ENCODE results near the gene BTBD6. TPM values are rescaled to one million over a fixed set of nuclear protein-coding genes. Genes with fewer than 3 reads are reported as not detected.
"Not testable (repeated sequence)": the region's sequence is repeated elsewhere in the genome, so short reads cannot be mapped to it uniquely, and the experiment has no call there.

Gene BTBD6
- total RNA-seq, 2 donors from 2014 or later: 13.0 to 22.4 TPM

DNA sequence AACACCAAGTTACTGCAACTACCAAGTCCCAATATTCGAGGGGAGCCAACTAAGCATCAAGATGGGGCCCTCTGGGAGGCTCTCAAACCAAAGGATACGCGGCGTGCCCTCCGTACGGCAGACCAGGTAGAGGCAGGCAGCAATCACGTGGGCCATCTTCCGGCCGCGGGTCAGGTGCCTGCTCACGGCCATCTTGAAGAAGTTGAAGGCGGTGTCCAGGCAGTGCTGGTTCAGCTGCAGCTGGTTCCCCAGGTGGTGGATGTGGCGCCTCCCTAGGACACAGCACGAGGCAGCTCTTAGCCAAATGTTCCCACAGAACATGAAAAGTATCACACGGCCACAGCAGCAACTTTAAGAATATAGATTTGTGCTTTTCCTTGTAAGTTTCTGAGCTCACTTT lies 24.3 kb downstream of the BTBD6 start:
- H3K9me3 ChIP-seq: no peaks in the 10 kb centered on the region
- ATAC-seq: peak; percentile 29
- DNase-seq: peak; percentile 45 to 68 (median 60)
- 48 to 72% methylated on average over 14 to 15 of the region's 15 CpGs for WGBS, 2 donors
- H3K4me1 ChIP-seq: peaks cover 52% of the 10 kb centered on the region
- peak overlapping the region; percentile 40 to 78 (median 66) for H3K27ac ChIP-seq
- intact Hi-C loops (cut with DNase I): no loop called here
- TF ChIP-seq, protein P1, sequence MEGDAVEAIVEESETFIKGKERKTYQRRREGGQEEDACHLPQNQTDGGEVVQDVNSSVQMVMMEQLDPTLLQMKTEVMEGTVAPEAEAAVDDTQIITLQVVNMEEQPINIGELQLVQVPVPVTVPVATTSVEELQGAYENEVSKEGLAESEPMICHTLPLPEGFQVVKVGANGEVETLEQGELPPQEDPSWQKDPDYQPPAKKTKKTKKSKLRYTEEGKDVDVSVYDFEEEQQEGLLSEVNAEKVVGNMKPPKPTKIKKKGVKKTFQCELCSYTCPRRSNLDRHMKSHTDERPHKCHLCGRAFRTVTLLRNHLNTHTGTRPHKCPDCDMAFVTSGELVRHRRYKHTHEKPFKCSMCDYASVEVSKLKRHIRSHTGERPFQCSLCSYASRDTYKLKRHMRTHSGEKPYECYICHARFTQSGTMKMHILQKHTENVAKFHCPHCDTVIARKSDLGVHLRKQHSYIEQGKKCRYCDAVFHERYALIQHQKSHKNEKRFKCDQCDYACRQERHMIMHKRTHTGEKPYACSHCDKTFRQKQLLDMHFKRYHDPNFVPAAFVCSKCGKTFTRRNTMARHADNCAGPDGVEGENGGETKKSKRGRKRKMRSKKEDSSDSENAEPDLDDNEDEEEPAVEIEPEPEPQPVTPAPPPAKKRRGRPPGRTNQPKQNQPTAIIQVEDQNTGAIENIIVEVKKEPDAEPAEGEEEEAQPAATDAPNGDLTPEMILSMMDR (IDR thresholded peaks at IDR 0.05): no peak
- TF ChIP-seq POLR2A (IDR thresholded peaks at IDR 0.05): no peak
- no peak overlapping the region for H3K4me3 ChIP-seq
- no peaks in the 10 kb centered on the region for H3K36me3 ChIP-seq (replicated peaks in 1 of 2; ENCODE audit: insufficient read depth in 1 of 2, low read depth in 2 of 2)
- H3K27me3 ChIP-seq: no peaks in the 10 kb centered on the region

DNA sequence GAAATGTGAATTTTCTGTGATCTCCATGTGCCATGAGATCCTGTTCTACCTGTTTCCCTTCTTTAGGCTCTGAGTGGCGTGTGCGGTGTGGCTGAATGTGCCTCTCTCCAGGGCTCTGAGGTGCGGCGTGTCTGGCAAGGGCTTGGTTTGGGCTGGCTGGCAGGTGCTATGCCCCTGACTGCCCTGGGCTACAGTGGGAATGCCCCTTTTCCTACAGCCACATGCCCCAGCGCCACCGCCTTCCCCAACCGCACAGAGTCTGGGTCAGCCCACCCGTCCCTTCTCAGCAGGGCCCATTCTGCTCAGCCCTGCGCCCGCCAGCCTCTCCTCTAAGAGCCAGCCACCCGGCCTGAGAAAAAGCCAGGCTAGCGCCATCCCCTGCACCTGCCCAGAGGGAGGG lies 24.7 kb downstream of the BTBD6 start:
- no peaks in the 10 kb centered on the region for H3K9me3 ChIP-seq
- H3K27me3 ChIP-seq: no peaks in the 10 kb centered on the region
- DNase-seq (peak; percentile 48 to 70 (median 66)), ATAC-seq (peak; percentile 66)
- TF ChIP-seq POLR2A (IDR thresholded peaks at IDR 0.05): no peak
- TF ChIP-seq, protein P1 (IDR thresholded peaks at IDR 0.05): no peak
- no peak overlapping the region for H3K4me3 ChIP-seq
- H3K36me3 ChIP-seq (replicated peaks in 1 of 2; ENCODE audit: insufficient read depth in 1 of 2, low read depth in 2 of 2): no peaks in the 10 kb centered on the region
- H3K4me1 ChIP-seq: peaks cover 55% of the 10 kb centered on the region
- intact Hi-C loops (cut with DNase I): no loop called here
- 44 to 53% methylated on average over 5 to 12 of the region's 12 CpGs for whole genome bisulfite sequencing, 2 donors
- peak overlapping the region; percentile 26 to 78 (median 66) for H3K27ac ChIP-seq

DNA sequence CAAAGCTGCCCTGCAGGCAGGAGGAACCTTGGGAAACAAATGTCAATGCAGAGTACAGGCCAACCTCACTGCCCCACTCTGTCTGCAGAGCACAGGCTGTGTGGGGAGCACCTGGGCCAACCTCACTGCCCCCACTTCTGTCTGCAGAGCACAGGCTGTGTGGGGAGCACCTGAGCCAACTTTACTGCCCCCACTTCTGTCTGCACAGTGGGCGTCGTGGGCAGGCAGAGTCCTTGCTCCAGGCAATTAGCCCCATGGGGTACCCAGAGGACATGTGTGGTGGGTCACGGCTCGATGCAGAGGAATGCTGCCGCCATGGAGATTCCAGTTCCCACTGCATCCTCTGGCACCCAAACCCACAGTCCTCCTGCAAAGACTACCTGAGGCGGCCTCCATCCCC lies 26.3 kb downstream of the BTBD6 start:
- no peak overlapping the region for H3K4me3 ChIP-seq
- H3K36me3 ChIP-seq (replicated peaks in 1 of 2; ENCODE audit: insufficient read depth in 1 of 2, low read depth in 2 of 2): no peaks in the 10 kb centered on the region
- no peak for ATAC-seq
- H3K27me3 ChIP-seq: no peaks in the 10 kb centered on the region
- H3K9me3 ChIP-seq: no peaks in the 10 kb centered on the region
- no peak for DNase-seq
- intact Hi-C loops (cut with DNase I): no loop called here
- 87 to 100% methylated on average over 1 to 6 of the region's 6 CpGs for WGBS, 2 donors
- peak overlapping the region in 3 of 4 donors; percentile 58 to 71 (median 60) for H3K27ac ChIP-seq
- H3K4me1 ChIP-seq: peaks cover 58% of the 10 kb centered on the region
- TF ChIP-seq, protein P1 (IDR thresholded peaks at IDR 0.05): no peak
- TF ChIP-seq POLR2A (IDR thresholded peaks at IDR 0.05): no peak

DNA sequence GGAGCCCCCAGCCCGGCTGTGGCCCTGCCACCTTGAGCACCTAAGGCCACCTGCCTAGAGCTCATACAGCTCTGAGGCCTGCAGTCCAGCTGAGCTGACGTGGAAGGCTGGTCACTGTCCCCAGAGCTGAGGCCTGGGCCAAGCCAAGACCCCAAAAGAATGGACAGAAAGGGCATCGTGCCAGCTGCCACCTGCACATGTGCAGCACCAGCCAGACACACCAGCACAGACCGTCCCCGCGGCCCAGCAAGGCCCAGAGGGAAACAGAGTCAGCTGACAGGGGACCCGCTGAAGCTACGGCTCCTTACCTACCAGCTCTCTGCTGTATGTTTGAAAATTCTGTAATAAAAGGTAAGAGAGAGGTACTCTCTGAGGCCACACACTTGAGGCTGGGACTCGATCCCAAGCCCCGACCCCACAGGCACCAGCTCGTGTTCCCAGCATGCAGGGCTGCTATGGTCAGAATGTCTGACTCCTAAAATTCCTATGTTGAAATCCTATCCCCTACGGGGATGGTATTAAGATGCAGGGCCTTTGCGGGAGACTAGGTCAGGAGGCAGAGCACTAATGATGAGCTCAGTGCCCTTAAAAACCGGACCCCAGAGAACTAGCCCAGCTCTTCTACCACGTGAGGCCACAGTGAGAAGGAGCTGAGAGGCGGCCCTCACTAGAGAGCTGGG lies 27.1 kb downstream of the BTBD6 start:
- peaks cover 59% of the 10 kb centered on the region for H3K4me1 ChIP-seq
- no peaks in the 10 kb centered on the region for H3K36me3 ChIP-seq (replicated peaks in 1 of 2; ENCODE audit: insufficient read depth in 1 of 2, low read depth in 2 of 2)
- intact Hi-C loops (cut with DNase I): no loop called here
- ATAC-seq (no peak), DNase-seq (no peak)
- H3K27me3 ChIP-seq: no peaks in the 10 kb centered on the region
- H3K9me3 ChIP-seq: no peaks in the 10 kb centered on the region
- 79 to 80% methylated on average over 9 to 16 of the region's 16 CpGs for WGBS, 2 donors
- peak overlapping the region in 1 of 4 donors; percentile 60 for H3K27ac ChIP-seq
- no peak overlapping the region for H3K4me3 ChIP-seq
- TF ChIP-seq, protein P1 (IDR thresholded peaks at IDR 0.05): no peak

DNA sequence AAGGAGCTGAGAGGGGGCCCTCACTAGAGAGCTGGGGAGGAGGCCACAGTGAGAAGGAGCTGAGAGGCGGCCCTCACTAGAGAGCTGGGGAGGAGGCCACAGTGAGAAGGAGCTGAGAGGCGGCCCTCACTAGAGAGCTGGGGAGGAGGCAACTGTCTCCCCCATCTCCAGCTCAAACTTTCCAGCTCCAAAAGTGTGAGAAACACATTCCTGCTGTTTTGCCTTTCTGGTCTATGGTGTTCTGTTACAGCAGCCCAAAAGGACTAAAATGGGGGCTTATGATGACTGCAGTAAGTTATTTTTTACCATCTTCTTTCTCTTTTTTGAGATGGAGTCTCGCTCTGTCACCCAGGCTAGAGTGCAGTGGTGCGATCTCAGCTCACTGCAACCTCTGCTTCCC lies 29.1 kb downstream of the BTBD6 start:
- H3K9me3 ChIP-seq; intact Hi-C loops (cut with DNase I); H3K36me3 ChIP-seq (replicated peaks in 1 of 2; ENCODE audit: insufficient read depth in 1 of 2, low read depth in 2 of 2); H3K4me3 ChIP-seq; H3K27me3 ChIP-seq; H3K27ac ChIP-seq; DNase-seq; ATAC-seq: not testable (repeated sequence)
- WGBS, 2 donors: 61 to 72% methylated on average over 2 to 4 of the region's 4 CpGs
- H3K4me1 ChIP-seq: peaks cover 61% of the 10 kb centered on the region
